PC-3 (cell line): ENCODE results near the gene GRIN2C. TPM values are rescaled to one million over a fixed set of nuclear protein-coding genes. Genes with fewer than 3 reads are reported as not detected.

Source experiments
- ATAC-seq: fragments of 200-7000 bp; cut with Tn5 transposase; 2 replicates; pipeline ENCODE4 v1.9.1; 2020; ENCODE audit warnings: mild to moderate bottlenecking, moderate library complexity
- BruUV-seq: library from RNA; stranded (reverse); fragments of 400-500 nt; replicated peaks from 2 replicates; lab custom pipeline; 2021; lab: Mats Ljungman, UMichigan
- CTCF ChIA-PET: fragments of 300-600 bp; sonication (Branson Sonifier 250); formaldehyde crosslinking; loops from one replicate; lab custom pipeline; 2022; ENCODE audit warnings: antibody characterized with exemption; lab: Charles Lee
- POLR2A ChIA-PET: fragments of 300-600 bp; sonication (Branson Sonifier 250); formaldehyde crosslinking; loops from one replicate; lab custom pipeline; 2022; ENCODE audit warnings: antibody characterized with exemption; ENCODE audit not compliant: unreplicated experiment; lab: Charles Lee
- DNase-seq: peaks from one replicate; pipeline ENCODE4 v3.0.0-alpha.2; 2015
- H2AFZ ChIP-seq: fragments of 300-600 bp; sonication (generic); 2 replicates; pipeline ENCODE4 v1.6.0; 2016; ENCODE audit warnings: antibody characterized with exemption, low read length
- H3F3A ChIP-seq: fragments of 300-600 bp; sonication (generic); one replicate; pipeline ENCODE4 v1.6.0; 2017; ENCODE audit warnings: antibody characterized with exemption, low read length, control low read depth, mild to moderate bottlenecking; ENCODE audit not compliant: unreplicated experiment
- H3K27ac ChIP-seq: fragments of 300-600 bp; sonication (generic); 2 replicates; pipeline ENCODE4 v1.5.1; 2016; ENCODE audit warnings: mild to moderate bottlenecking, low read length
- H3K27me3 ChIP-seq: fragments of 300-600 bp; sonication (generic); 2 replicates; pipeline ENCODE4 v1.6.1; 2016; ENCODE audit warnings: low read length, mixed read lengths
- H3K36me3 ChIP-seq: fragments of 300-600 bp; sonication (generic); 2 replicates; pipeline ENCODE4 v1.6.1; 2016; ENCODE audit warnings: low read depth, mixed run types, low read length, mixed read lengths
- H3K4me1 ChIP-seq: fragments of 300-600 bp; sonication (generic); 2 replicates; pipeline ENCODE4 v1.5.1; 2016; ENCODE audit warnings: low read length; ENCODE audit not compliant: insufficient read depth
- H3K4me2 ChIP-seq: fragments of 300-600 bp; sonication (generic); 2 replicates; pipeline ENCODE4 v1.6.0; 2016; ENCODE audit warnings: low read length
- H3K4me3 ChIP-seq: fragments of 300-600 bp; sonication (generic); 2 replicates; pipeline ENCODE4 v1.5.1; 2016; ENCODE audit warnings: mild to moderate bottlenecking, low read length, mixed read lengths
- H3K79me2 ChIP-seq: fragments of 300-600 bp; sonication (generic); 2 replicates; pipeline ENCODE4 v1.6.1; 2017; ENCODE audit warnings: low read length, mixed read lengths
- H3K9ac ChIP-seq: fragments of 300-600 bp; sonication (generic); 2 replicates; pipeline ENCODE4 v1.6.0; 2016; ENCODE audit warnings: mild to moderate bottlenecking, low read length
- H3K9me2 ChIP-seq: fragments of 300-600 bp; sonication (generic); replicated peaks from 2 replicates; pipeline ENCODE4 v1.6.1; 2016; ENCODE audit warnings: mixed run types, low read length, mixed read lengths
- H3K9me3 ChIP-seq: fragments of 300-600 bp; sonication (generic); 2 replicates; pipeline ENCODE4 v1.6.1; 2016; ENCODE audit warnings: low read length, mixed read lengths
- H4K20me1 ChIP-seq: fragments of 300-600 bp; sonication (generic); 2 replicates; pipeline ENCODE4 v1.6.1; 2016; ENCODE audit warnings: low read length, mixed read lengths
- CTCF ChIP-seq: fragments of 300-600 bp; sonication (generic); conservative IDR thresholded peaks from 2 replicates; pipeline ENCODE4 v1.5.1; 2017; ENCODE audit warnings: antibody characterized with exemption, low read depth, mild to moderate bottlenecking, low read length
- EZH2 ChIP-seq: fragments of 300-600 bp; sonication (generic); IDR thresholded peaks from one replicate; pipeline ENCODE4 v1.6.1; 2017; ENCODE audit warnings: antibody characterized with exemption, mild to moderate bottlenecking, low read length; ENCODE audit not compliant: unreplicated experiment
- EZH2phosphoT487 ChIP-seq: fragments of 300-600 bp; sonication (generic); IDR thresholded peaks from 2 replicates; pipeline ENCODE4 v1.6.1; 2018; ENCODE audit warnings: mild to moderate bottlenecking, antibody characterized with exemption, low read length, borderline replicate concordance
- intact Hi-C: fragments of 100-400 bp; cut with micrococcal nuclease; formaldehyde crosslinking; loops from 2 replicates; pipeline ENCODE4 v1.9.0; 2023
- total RNA-seq: library from RNA; depleted of rRNA; stranded (reverse); fragments of >200 nt; gene quantifications from 2 replicates; pipeline ENCODE4 v1.2.3, GENCODE V29; 2014

GRIN2C gene
- total RNA-seq, 1 experiment from 2014 or later = 0.04 TPM

DNA sequence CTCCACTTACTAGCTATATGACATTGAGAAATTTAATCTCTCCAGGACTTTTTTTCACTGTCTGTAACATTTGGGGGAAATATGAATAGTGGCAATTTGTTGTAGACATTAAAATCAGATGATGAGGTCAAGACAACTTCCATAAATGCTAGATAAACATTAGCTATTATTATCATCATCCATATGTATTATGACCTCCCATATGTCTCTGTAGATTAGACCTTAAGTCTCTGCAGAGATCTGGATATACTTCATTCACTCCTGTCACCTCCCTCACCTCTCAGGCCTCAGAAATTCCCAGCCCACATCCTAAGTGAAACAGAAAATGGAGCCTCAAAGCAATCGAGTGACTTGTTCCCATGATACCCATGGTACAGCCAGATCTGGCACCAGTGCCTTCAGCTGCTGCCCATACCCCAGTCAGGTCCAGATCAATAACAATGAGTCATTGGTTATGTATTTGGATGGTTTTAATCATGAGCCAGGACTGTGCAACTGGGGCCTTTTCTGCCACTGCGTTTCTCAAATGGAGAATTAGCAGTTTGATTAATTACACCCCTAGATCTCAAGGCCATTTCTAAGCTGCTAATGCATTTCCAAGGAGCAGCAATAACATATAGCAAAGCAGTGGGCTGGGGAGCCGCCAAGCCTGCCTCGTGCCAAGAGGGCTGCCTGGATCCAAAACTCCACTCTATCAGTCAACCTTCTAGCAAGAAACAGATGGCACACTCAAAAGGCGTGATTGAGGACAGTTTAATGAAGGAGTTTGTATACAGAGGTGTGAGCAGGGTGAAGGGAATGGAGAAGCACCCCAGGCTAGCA lies 15.7 kb upstream of the GRIN2C start:
- ATAC-seq = no peak
- peaks cover 19% of the 10 kb centered on the region for H3K4me1 ChIP-seq
- no peak overlapping the region for H3K27ac ChIP-seq
- no peak for DNase-seq
- POLR2A ChIA-PET = no interaction called here
- intact Hi-C loops = no loop called here
- no peaks in the 10 kb centered on the region for H3K9me3 ChIP-seq
- H3K9ac ChIP-seq = no peak overlapping the region
- 0 out of 2 replicates have a peak, but pooled peaks cover 3% of the 10 kb centered on the region for H3K79me2 ChIP-seq
- no peak for TF ChIP-seq EZH2
- no peak for TF ChIP-seq EZH2phosphoT487
- TF ChIP-seq CTCF = no peak
- no peaks in the 10 kb centered on the region for H3K9me2 ChIP-seq
- no peak overlapping the region for H3K4me3 ChIP-seq
- no peaks in the 10 kb centered on the region for H3F3A ChIP-seq
- CTCF ChIA-PET = no interaction called here
- H3K36me3 ChIP-seq = no peaks in the 10 kb centered on the region
- no peaks in the 10 kb centered on the region for H3K27me3 ChIP-seq
- no TSS peak for BruUV-seq
- no peaks in the 10 kb centered on the region for H4K20me1 ChIP-seq
- H2AFZ ChIP-seq = no peak overlapping the region
- H3K4me2 ChIP-seq = no peak overlapping the region

DNA sequence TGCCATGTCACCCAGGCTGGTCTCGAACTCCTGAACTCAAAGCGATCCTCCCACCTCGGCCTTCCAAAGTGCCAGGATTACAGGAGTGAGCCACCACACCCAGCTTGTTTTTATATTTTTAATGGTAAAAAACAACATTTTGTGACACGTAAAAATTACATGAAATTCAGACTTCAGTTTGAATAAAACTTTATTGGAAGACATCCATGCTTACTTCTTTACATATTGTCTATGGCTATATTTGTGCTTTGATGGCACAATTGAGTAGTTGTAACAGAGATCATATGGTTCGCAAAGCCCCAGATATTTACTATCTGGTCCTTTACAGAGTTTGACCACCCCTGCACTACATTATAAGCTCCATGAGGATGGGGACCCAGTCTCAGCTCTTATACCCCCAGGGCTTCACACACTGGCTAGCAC lies 14.9 kb upstream of the GRIN2C start:
- Histone ChIP-seq H3K4me1 (peaks cover 19% of the 10 kb centered on the region), H3K79me2 (0 out of 2 replicates have a peak, but pooled peaks cover 3% of the 10 kb centered on the region), H3K36me3 (no peaks in the 10 kb centered on the region), H3K27ac (no peak overlapping the region), H3K27me3 (no peaks in the 10 kb centered on the region), H3K9ac (no peak overlapping the region), H4K20me1 (no peaks in the 10 kb centered on the region), H3K9me3 (no peaks in the 10 kb centered on the region), H3K9me2 (no peaks in the 10 kb centered on the region), H3F3A (no peaks in the 10 kb centered on the region), H2AFZ (no peak overlapping the region), H3K4me2 (0 out of 2 replicates have a peak overlapping the region, but pooled peaks have one; percentile 96), H3K4me3 (no peak overlapping the region)
- POLR2A ChIA-PET = no interaction called here
- CTCF ChIA-PET = no interaction called here
- BruUV-seq = no TSS peak
- DNase-seq (no peak), ATAC-seq (no peak)
- intact Hi-C loops = no loop called here
- TF ChIP-seq EZH2phosphoT487 (no peak), CTCF (no peak), EZH2 (no peak)
